DMS114 treated with DMSO at 0.1 percent for 48 hours (cell line): ENCODE measurements around the gene DR1.
"Not testable (repeated sequence)": the region's sequence is repeated elsewhere in the genome, so short reads cannot be mapped to it uniquely, and the experiment has no call there.

Source experiments
- DNase-seq: peaks from one replicate; lab custom pipeline; 2025; ENCODE audit not compliant: unreplicated experiment; lab: John Stamatoyannopoulos, UW

Gene DR1

DNA sequence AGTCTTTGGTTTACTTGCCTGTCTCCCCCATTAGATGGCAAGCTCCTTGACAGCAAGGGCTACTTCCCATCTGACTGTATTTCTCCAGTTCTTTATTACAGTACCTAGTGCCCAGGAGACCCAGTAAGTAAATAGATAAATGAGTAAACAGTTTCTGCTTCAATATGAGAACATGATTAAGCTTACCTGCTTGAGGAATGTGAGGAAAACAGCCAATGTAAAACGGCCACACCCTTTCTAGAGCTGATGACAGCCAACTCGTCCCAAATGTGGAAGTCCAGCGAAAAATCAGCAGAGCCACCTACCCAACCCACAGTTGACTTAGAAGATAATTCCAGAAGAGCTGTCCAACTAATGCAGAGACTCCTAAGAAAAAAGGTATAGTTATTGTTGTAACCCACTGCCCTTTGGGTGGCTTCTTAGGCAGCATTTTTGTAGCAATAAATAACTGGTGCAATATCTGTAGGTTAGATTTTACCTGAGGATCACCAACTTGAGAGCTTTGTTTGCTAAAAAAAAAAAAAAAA is 6.5 kb upstream of the DR1 start:
- DNase-seq = no peak

DNA sequence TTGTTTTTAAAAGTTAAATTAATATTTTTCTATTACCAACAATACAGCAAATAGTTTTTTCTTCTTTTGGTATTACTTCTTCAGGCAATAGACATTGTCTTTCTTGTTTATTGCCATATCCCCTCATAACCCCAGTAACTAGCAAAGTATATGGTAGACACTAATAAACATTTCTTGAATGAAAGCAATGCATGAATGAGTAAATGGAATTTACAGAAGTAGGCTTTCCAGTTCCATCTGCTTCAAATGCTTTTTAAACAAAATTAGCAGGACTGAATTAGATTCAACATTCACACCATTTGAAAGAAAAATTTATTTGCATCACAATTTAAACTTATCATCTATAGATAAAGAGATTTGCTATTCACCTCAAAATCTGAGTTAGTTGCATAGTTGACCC is 5.6 kb upstream of the DR1 start:
- no peak for DNase-seq

DNA sequence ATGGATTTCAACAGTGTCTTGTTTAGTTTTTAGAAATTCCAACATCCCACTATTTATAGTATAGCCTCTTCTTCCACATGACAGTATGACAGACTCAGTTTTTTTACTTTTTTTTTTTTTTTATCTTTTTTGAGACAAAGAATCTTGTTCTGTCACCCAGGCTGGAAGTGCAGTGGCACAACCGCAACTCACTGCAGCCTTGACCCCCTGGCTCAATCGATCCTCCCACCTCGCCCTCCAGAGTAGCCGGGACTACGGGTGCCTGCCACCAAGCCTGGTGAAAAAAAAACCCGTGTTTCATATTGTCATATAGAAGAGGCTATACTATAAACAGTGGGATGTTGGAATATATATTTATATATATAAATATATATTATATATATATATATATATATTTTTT is 1.2 kb upstream of the DR1 start:
- DNase-seq = no peak

DNA sequence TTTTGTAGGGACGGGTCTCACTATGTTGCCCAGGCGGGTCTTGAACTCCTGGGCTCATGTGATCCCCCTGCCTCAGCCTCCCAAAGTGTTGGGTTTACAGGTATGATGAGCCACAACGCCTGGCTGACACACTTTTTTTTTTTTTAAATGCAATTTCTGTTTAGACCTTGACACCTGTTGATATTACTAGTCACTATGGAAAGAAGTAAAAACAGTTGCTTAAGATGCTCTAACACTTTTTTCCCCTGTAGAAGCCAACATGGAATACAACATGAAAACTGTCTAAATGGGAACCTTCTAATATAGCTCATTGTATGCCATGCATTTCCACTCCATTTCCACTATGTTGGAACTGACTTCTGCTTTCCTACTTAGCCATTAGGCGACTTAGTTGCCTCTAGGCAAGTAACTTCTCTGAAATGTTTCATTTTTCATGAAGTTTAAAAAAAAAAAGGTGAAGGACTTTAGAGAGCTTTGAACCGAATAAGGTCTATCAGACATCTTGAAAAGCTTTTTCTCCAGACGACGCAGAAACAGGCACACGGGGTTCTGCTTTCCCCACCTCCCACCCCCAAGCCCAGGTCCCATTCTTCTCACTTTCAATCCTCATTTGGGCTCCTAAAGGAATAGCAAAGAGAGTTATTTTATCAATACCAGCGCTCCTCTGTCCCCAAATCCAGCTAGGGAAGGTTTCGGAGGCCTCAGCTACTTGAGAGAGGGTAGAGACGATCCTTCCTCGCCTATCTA is 648 bp upstream of the DR1 start:
- DNase-seq = peak; percentile 60

DNA sequence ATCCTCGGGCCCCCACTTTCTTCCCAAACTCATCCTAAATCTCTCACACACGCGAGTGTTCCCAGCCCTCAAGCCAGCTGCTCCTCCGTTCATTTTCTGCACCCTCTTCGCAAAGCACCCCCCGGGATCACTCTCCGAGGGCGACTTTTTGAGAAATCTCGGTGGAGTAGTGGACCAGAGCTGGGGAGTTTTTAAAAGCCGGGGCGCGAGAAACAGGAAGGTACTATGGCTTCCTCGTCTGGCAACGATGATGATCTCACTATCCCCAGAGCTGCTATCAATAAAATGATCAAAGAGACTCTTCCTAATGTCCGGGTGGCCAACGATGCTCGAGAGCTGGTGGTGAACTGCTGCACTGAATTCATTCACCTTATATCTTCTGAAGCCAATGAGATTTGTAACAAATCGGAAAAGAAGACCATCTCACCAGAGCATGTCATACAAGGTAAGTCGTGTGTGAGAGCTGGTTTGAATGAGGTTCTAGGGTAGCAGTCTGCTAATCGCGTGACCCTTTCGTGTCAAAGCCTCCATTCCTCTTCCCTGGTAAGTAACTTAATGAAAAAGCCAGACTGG is 800 bp downstream of the DR1 start:
- DNase-seq = peak; percentile 33

DNA sequence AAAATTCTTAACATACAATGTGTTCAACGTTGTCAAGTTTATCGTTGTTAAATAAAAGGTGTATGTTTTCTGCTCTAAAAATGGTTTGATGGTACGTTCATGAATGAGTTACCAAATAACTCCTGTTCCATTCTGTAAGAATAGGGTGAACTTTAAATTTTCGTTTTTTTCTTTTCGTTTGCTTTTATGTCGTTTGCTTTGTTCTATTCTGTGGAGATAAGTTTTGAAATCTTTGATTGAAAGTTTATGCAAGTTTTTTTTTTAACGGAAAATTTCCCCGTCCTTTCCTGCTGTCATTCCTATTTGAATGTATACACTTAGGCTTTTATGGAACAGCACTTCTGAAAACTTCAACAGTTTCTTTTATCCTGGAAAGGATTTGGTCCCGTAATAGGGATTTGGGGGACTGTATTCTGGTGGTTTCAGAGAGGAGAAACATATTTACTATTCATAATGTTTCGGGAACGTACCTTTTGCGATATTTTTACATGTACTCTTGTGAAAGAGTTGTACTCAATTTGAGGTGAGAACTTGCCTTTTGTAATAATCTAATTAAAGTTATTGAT is 1.7 kb downstream of the DR1 start:
- no peak for DNase-seq

DNA sequence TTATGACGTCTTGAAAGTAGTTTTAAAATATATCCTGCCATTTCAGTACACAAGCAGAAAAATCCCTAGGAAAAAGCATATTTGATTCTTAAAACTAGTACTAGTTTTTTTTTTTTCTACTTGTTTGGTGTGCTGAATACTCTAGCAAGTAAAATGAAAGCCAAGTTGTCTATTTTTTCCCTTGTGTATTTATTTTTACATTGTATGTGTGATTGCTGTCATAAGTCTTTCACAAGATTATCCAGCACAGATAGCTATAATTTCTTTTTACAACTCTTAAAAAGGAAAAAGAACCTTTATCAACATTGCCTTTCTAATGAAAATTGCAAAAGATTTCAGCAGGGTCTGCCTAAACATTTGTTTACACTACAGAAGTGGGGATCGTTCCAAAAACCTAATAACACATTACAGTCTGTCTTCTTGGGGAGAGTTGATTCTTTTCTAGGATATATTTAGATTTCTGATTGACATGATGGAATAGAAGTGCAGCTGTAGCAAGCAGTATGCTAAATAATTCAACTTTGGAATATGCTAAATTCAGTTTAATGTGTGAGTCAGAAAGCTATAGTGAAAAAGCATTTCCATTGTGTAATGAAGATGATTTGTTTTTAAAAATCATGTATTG is 2.5 kb downstream of the DR1 start:
- no peak for DNase-seq

DNA sequence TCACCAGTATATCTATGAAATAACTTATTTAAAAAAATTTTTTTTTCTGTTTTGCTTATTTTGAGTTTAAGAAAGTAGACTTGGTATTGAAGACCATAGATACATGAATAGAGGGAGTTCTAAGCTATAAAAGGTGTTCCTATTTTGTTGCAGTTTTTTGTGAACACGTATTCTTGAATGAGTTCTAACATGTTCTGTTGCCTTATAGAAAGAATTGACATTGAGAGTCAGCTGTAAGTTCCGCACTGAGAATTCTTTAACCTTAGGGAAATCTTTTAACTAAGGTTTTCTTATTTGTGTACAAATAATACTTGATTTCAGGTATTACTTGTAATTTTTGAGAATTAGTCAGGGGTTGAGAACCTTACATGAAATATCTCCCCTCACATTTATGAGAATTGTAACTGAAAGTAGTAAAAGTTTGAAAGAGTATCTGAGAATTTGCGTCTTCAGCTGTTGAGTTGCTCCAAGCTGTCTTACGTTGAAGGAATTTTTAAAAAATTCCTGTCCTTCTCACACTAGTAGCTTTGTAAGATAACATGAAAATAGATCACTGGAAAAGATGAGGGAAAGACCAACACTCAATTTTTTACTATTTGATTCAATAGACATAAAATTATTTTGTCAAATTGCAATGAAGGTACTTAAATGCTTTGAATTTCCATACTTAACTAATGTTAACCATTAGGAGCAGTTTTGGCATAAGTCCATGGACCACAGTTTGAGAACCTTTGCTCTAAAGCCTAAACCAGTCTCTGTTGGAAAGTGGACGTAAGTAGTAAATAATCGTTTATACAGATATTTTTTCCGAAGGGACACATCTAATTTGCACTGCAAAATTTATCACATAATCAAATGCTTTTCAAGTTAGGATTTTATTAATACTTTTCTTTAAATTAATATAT is 3.8 kb downstream of the DR1 start:
- no peak for DNase-seq

DNA sequence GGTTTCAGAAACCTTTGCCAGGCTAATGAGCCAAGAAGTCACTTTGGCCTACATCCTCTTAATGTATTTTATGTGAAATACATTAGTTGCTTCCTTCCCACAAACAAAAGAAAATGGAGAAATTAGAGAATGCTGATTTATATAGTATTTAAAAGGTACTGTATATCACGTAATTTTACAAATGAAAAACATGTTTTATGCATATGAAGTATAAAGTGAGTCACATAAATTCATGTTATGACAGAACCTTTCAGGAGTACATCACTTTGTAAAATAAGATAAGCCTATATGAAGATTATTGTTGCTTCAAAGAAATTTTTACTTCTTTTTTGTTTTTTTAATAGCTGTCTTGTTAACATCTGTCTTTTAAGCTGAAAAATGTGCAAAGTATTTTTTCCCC is 4.6 kb downstream of the DR1 start:
- no peak for DNase-seq

DNA sequence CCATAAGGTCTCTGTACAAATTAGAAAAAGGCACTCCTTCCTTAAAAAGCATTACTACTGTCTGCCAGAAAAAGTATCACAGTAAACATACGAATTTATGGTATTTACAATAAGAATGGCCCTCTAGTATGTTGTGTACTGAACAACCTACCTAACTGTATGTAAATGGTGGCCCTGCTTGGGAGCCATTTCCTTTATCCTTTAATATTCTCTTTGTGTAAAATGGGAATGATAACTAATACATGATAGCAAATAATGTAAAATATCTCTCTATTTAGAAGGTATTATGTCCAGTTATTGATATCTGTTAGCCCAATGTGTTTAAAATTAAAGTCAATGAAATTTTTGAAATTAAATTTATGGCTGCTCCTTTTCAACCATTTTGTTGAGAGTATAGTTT is 5.2 kb downstream of the DR1 start:
- DNase-seq = no peak

DNA sequence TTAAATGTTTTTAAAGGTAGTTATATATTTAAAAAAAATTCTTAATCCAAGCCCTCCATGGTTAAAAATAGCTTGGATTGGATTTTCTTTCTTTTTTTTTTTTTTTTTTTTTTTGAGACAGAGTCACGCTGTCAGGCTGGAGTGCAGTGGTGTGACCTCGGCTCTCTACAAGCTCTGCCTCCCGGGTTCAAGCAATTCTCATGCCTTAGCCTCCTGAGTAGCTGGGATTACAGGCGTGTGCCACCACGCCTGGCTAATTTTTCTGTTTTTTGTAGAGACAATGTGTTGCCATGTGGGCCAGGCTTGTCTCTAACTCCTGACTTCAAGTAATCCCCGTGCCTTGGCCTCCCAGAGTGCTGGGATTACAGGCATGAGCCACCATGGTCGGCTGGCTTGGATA is 5.6 kb downstream of the DR1 start:
- DNase-seq = not testable (repeated sequence)

DNA sequence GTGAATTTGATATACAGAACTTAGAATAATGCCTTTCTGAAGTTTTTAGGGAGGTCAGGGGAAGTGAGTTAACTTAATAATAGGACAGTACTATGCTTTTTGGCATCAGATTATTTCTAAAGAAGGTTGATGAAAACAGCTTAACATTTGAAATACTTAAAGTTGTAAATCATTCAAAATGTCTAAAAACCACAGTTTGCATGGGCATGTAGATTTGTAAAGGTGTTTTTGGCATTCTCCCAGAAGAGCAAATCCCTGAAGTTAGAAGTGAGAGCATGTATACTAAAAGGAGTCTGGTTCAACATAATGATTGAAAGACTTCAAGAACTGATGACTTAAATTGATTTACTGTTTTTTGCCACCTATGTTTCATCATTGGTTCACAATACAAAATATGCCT is 6.7 kb downstream of the DR1 start:
- DNase-seq = no peak

DNA sequence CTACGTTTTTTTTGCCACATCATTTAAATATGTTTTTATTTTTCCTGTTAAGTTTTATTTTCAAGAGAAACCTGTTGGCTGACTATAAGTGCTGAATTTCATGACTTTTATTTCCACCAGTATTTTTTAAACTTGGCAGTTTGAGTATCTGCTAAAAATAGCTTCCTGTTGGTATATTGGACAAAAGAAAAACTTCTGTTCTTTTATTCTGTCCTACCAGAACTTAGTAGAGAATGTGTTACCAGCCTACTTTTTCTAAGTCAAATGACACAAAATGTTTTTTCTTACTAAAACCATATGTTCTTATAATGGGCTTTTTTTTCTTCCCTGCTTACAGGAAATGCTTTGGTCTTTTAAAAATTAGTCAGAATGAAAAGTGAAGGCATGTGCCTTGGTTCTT is 7.6 kb downstream of the DR1 start:
- DNase-seq = no peak

DNA sequence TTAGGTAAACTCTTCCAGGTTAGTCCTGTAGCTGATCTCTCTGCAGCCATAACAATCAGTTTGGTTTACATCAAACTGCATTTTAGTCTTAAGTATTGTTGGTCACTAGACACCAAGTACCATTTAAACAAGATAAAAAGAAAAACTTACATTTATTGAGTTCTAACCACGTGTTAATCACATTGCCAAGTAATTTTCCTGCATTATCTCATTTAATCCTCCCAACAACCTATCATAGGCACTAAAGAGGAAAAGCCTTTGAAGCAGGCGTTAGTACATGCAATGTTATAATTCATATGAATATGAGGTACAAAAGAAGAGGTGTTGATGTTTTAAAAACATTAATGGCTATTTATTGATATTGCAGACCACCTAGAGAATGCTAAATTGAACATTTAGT is 9.0 kb downstream of the DR1 start:
- DNase-seq = no peak

DNA sequence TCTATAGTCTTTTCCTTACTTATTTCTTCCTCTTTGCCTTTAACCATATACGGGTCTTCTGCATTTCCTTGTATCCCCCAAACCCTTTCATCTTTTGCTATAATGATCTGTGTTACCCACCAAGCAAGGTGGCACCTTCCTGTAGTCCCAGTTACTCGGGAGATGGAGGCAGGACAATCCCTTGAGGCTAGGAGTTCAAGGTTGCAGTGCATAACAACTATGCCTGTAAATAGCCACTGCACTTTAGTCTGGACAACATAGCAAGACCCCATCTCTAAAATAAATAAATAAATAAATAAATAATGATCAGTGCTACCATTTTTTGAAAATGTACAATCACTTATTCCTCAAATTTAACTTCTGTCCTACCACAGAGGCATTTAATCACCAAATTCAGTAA is 11.5 kb downstream of the DR1 start:
- DNase-seq = no peak

DNA sequence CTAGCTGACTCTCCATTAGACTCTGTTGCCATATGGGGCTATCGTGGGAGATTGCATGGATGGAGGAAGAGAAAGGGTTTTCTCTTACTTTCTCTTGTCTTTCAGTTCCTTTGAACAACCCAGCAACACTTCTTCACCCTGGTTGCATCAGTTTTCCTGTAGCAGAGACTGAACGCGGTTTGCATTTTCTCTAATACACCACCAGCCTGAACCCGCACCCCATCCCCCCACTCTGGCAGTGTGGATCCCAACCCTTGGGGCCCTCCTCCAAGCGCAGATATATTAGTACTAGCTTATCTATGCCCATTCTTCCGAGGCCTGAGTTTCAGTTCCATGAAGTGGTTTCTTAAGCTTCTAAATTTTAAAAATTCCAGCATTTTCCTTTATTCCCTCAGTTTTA is 12.6 kb downstream of the DR1 start:
- no peak for DNase-seq

DNA sequence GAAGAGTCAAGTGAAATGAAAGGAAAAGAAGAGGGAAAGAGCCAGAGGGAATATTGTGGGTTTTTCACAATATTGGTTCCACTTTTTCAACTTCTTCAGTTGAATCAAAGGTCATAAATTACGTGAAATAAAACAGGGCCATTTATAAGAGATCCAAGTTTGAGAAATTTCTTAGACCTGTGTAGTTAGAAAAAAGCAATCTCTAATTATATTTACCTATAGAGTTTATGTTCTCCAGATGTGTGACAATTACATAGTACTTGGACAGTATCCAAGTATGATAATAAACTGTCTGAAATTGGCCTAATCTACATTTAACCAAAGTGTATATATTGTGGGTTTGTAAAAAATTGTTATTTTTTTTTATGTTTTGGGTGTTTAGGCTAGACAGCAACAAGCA is 14.4 kb downstream of the DR1 start:
- DNase-seq = no peak

DNA sequence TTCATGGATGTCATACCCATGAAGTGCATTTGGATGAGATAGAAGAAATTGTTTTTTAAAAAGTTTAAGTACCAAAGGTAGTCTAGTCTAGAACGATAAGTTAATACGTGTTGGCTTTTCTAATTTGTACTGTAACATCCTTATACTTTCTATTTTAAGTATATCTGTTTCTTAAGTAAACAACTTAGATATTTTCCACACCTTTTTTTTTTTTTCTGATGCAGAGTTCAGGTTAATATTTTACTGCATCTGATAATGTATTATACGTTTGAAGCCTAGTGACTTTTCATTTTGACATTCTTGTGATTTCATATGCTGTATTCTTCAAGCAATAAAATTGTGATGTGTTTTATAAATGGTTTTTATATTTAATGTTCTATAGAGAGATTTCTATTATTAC is 16.5 kb downstream of the DR1 start:
- no peak for DNase-seq

DNA sequence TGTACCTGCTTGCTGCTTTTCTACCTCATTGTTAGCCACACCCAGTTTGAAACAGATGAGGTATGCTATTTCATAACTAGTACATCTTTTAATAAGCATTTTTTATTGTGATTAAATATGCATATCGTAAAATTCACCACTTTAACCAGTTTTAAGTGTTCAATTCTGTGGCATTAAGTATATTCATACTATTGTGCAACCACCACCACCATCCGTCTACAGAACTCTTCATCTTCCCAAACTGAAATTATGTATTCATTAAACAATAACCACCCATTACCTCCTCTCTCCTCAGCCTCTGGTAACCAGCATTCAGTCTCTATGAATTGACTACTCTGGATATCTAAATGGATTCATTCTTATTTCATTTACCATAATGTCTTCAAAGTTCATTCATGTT is 20.1 kb downstream of the DR1 start:
- DNase-seq = no peak

DNA sequence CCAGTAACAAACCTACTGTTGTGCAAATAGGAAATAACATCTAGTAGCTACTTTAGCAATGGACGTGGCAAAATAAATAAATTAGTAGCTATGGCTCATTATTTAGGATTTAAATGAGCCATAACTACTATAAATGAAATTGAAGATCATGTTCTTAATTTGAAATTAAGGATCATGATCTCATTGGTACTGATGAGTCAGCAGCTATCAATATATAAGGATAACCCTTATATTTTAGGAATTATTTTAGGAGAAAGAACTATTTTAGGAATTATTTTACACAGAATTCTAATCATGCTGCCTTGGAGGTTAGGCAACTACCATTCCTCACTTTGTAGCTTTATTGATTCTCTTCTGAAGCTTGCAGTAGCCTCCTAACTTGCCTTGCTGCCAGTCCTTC is 24.0 kb downstream of the DR1 start:
- DNase-seq = no peak
